Left renal cortex interstitium (tissue), 4 donors: Measurements from ENCODE around the gene GCNT4. TPM values are rescaled to one million over a fixed set of nuclear protein-coding genes. Genes with fewer than 3 reads are reported as not detected.

ENCODE experiments used
- DNase-seq, 4 donors: peaks; one replicate each; pipeline ENCODE4 v3.0.0-alpha.2; 2013; ENCODE audit warnings: low read depth in 4 of 4, low spot score in 2 of 4, missing footprints in 1 of 4
- polyA plus RNA-seq, 4 donors: library from polyadenylated mRNA; unstranded; fragments of 120-200 nt; gene quantifications; one replicate each; pipeline ENCODE4 v1.2.1, GENCODE V29; 2013; ENCODE audit not compliant: insufficient read length in 4 of 4

GCNT4 gene
- polyA plus RNA-seq, 4 donors, result 12.6 to 18.3 (median 14.3) TPM

- DNase-seq, result no peak
Measured at GRCh38 chr5:75018805-75019587, 33.4 kb downstream of the GCNT4 start.

DNA sequence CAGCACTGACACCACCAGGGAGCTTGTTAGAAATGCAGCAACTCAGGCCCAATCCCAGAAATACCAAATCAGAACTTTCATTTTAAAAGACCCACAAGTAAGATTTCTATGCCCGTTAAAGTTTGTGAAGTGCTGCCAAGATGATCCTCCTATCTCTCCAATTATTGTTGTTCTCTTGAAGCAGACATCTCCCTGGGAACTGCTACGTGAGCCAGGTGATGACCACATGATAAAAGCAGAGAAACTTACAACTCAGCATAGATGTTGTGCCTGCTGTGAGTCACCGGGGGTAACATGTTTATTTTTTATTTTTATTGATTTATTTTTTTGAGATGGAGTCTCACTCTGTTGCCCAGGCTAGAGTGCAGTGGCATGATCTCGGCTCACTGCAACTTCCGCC lies 34.4 kb downstream of the GCNT4 start:
- DNase-seq, result no peak

DNA sequence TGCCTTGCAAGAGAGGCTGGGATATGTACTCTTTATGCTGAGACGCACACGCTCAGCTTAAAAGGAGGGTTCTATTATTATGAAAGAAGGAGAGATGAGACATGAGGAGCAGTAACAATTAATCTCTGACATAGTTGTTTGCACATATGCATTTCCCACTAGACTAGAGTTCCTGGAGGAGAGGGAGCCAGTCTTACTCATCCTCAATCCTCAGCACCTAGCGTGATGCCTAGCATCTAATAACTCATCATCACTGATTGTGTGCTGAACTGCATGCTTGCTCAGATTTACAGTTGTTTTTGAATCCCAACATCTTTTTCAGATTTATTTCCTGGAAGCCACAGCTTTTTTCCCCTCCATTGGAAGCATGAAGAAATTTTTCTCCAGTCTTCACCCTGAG lies 35.5 kb downstream of the GCNT4 start:
- no peak for DNase-seq

DNA sequence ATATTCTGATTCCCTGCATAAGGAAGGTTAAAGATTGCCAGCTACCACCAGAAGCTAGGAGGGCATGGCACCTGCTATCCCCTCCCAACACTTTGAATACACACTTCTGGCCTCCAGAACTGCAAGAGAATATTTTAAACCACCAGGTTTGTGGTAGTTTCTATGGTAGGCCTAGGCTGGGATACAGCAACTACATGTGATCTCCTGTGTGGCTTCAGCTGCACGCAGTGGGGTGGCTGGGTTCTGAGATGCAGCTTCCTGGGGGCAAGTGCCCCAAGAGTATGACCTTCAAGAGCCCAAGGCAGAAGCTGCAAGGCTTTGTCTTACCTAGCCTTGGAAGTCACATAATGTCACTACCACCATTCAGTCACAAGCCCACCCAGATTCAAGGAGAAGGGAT lies 39.6 kb downstream of the GCNT4 start:
- DNase-seq, result no peak

DNA sequence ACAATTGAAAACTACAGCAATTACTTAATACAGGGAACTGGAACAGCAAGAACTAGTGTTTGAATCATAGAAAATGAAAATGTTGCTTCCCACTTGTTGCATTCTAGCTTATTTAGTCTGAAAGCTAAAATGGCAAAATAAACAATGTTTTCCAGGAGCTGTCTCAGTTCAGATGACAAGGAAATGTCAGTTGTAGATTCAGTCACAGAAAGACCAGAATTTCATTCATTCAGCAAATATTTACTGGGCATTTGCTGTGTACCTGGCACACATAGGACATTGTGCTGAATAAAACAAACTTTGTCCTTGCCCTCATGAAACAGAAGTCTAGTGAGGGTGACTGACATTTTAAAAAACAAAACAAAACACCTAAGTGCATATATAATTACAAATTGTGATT lies 41.5 kb downstream of the GCNT4 start:
- no peak for DNase-seq

DNA sequence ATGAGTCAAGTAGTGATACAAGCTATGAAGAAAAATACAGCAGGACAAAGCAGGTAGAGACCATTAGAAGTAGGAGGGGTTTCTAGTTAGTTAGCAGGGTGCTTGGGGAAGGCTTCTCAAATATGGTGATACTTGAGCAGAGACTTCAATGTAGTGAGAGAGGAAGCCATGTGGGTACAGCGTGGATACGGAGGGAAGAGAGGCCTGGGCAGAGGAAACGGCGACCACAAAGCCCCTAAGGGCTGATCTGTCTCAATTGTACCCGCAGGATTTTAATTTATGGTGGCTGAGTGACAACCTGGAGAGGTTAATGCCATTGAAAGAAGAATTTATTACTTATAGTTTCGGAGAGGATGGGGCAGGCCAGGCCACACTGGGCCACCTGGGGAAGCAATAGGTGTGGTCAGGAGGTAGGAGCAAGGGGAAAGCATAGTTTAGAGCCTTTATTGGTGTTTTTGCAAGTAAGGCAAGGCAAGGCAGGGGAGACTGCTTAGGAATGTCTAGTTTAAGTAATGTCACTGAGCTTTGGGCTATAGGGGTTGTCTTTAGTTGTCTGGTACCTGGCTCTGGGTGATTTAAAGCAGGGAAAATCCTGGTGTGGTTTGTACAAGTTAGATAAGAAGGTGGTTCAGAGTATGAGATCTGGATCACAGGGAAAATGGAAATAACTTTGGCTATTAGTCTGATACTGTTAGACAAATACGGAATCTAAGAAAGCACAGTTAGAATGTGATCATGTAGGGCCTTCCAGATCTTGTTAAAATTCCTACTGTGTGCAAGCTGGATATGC lies 42.6 kb downstream of the GCNT4 start:
- no peak for DNase-seq

- no peak for DNase-seq
Measured at GRCh38 chr5:75006865-75007822, 45.2 kb downstream of the GCNT4 start.

- no peak for DNase-seq
Measured at GRCh38 chr5:75005561-75005960, 46.8 kb downstream of the GCNT4 start.

Other genes starting within 250 kb of the GCNT4 start
- gene FAM169A, start 186.2 kb downstream of the GCNT4 start, polyA plus RNA-seq, result 10 to 100 TPM; 14.5 to 19.7 (median 18.7) TPM
- gene ANKRD31, start 184.3 kb upstream of the GCNT4 start, polyA plus RNA-seq, result under 1 TPM; 0.47 to 0.66 (median 0.59) TPM